Stimulated activated CD4-positive, alpha-beta T cell treated with anti-CD3 and anti-CD28 coated beads, Interleukin-1b, Interleukin-23, amount 100 ng/mL, for 24 hours (primary cell): ENCODE measurements around the gene ARL5B.
"Not testable (repeated sequence)": the region's sequence is repeated elsewhere in the genome, so short reads cannot be mapped to it uniquely, and the experiment has no call there.

Experiments
- DNase-seq, 4 experiments: peaks; one replicate each; pipeline ENCODE4 v3.0.0-alpha.2; 2020; ENCODE audit warnings: low read depth in 4 of 4, low spot score in 1 of 4

Gene ARL5B, protein sequence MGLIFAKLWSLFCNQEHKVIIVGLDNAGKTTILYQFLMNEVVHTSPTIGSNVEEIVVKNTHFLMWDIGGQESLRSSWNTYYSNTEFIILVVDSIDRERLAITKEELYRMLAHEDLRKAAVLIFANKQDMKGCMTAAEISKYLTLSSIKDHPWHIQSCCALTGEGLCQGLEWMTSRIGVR

DNA sequence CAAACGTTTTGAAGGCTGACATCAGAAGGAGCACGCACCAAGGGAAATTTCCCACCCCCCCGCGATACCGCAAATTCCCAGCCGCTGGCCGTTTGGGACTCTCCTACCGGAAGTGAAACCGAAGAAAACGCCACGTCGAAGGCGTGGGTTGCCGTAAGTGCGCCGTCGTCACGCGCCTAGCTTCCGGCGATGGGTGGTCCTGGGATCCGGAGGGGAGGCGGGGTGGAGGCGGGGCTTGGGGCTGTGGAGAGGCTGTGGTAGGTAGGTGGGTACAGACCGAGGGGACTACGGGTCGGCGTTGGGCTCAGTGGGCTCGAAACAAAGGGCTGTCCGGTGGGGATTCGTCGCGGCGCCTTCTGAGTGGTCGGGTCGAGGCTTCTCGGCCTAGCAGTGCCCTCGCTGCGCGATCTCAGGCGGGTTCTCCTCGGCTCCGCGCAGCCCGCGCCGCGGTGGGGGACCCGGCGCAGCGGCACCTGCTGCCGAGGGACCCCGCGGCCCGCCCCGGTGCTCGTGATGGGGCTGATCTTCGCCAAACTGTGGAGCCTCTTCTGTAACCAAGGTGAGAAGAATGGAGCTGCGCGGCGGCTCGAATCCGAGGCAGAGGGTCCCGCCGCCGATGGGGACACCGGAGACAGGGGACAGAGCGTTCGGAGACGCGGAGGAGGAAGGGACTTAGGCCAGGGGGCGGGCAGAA lies at the start of gene ARL5B:
Gene ARL5B, plus strand, starts transcription at position 307 of the 694 bp plus-strand sequence. Its CDS starts 207 bp downstream, at position 514.
- peak; percentile 88 to 96 (median 92) for DNase-seq

DNA sequence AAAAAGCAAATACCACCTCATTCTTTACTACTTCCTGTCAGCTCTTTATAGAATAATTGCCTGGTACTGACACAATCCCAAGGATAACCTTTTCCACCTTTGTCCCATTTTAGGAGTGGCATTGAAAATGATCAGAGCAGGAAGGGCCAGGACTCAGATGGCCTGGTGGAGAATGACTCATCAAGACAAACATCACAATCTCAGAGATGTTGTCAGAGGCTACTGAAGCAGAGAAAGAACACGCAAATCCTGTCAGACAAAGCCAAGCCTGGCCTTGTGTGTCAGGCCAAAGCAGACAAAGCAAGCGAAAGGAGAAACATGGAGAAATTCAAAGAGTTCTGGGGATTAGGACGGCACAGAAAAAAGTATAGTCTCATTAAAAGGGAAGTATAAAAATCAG lies 48.7 kb upstream of the ARL5B start:
- DNase-seq: no peak

DNA sequence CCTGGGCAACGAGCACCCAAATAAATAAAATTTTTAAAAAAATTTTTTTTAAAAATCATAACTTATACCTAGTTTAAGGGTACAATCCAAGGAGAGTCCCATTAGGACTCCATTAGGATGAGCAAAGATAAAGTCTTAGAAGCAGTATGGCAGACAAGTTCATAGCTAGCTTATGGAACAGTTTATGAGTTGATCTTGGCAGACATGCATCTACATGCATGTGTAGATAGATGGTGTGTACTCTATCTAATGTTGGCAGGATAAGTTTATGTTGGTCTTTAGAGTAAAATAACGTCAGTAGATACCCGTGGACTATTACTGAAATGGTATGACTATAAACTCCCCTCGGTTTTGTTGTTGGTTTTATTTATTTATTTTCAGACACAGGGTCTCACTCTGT lies 48.1 kb upstream of the ARL5B start:
- DNase-seq: no peak

DNA sequence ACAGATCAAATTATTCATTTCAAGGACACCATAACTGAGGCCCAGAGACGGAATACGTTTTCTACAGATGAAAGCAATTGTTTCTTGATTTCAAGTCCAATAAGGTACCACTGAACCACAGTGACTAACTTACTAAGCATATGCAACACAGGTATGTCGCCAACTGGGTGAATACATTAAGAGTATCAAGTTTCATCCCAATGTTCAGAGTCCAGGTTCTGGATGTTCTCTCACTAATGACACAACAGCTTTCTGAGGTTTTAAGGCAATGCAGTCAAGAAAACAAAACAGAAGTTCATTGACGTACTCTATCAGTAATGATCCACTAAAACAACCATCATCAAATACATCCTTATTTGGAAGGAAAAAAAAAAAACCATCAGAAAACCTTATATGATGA lies 43.6 kb upstream of the ARL5B start:
- DNase-seq: no peak

DNA sequence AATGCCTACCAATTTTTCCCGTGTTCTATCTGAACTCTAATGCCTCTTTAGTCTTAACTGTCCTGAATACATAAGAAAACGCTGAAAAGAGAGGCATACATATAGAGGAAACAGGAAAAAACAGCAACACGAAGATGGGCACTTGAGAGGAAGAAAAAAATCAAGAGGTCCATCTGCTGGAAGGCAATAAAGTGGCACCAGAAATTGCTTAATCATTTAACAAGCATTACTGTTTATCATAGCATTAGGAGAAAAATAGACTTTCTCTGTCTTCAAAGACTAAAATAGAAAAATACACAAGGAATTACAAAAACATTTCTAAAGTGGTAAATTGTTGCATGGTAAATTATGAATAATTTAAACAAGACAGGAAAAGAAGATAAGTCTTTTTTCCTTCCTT lies 42.9 kb upstream of the ARL5B start:
- DNase-seq: no peak

DNA sequence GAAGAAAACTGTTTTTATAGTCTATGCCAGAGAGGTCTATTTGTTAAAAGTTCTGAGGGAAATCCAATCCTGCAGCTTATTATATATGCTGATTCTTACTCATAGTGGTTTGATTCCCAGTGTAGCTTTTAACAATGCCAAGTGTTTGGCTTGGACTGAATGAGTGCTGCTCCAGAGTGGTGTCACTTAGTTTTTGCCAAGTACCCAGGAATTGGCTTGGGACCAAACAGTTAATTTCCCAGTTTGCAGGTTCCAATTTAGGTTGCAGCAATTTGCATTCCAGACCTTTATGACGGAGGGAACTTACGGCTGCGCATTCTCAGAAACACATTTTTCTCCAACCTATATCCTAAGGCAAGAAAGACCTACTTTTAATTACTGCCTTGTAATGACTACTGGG lies 40.2 kb upstream of the ARL5B start:
- DNase-seq: no peak

DNA sequence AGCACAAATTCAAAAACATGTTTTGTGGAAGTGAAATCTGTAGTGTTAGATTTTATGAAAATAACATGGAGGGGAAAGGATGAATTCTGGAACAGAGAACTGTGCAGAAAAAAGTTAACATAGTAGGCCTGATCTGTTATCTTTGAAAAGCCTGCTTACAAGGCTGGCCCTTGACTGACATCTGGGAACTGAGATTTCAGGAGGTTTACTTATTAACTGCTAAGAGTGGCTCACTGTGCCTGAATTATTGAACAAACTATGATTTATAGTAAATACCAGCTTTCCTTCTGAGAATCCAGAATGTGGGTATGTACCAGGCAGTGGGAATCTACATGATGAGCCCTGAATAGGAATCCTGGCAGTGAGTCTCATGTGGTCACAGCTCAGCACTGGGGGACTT lies 38.4 kb upstream of the ARL5B start:
- DNase-seq: no peak

DNA sequence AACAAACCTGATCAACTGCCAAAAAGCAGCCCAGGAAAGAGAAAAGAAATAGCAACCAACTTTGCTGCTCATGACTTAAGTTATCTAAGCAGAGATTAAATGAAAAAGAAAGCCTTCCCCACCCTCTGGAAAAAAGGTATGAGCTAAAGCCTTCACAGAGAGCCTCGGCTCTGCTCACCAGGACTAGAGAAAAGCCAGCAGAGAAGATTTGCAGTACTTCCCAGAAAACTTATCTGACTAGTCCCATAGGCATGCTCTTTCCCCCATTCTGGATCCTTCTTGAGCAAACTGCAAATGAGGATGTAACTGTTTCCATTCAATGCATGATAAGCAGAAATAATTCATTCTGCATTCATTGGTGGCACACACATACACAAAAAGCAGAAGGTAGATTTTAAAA lies 35.6 kb upstream of the ARL5B start:
- not testable (repeated sequence) for DNase-seq

DNA sequence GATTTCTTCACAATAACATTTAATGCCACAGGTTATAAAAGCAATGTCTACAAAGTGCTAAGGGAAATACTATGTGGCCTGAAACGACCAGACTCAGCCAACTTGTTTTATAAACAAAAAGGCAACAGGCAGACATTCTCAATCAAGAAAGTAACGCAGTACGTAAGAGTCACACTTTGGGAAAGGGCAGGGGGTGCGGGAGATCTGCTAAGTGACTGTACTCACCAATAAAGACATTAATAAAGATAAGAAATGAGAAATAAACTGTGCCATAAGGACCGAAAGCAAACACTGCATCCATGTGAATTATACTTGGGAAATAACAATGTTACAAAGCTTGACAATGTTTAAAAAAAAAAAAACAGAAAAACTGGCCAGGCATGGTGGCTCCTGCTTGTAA lies 33.3 kb upstream of the ARL5B start:
- DNase-seq: no peak

DNA sequence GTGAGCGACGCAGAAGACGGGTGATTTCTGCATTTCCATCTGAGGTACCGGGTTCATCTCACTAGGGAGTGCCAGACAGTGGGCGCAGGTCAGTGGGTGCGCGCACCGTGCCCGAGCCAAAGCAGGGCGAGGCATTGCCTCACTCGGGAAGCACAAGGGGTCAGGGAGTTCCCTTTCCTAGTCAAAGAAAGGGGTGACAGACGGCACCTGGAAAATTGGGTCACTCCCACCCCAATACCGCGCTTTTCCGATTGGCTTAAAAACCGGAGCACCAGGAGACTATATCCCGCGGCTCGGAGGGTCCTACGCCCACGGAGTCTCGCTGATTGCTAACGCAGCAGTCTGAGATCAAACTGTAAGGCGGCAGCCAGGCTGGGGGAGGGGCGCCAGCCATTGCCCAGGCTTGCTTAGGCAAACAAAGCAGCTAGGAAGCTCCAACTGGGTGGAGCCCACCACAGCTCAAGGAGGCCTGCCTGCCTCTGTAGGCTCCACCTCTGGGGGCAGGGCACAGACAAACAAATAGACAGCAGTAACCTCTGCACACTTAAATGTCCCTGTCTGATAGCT lies 31.7 kb upstream of the ARL5B start:
- DNase-seq: peak in 3 of 4 experiments; percentile 23 to 42 (median 35)

DNA sequence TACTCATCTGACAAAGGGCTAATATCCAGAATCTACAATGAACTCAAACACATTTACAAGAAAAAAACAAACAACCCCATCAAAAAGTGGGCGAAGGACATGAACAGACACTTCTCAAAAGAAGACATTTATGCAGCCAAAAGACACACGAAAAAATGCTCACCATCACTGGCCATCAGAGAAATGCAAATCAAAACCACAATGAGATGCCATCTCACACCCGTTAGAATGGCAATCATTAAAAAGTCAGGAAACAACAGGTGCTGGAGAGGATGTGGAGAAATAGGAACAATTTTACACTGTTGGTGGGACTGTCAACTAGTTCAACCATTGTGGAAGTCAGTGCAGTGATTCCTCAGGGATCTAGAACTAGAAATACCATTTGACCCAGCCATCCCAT lies 26.7 kb upstream of the ARL5B start:
- DNase-seq: not testable (repeated sequence)

DNA sequence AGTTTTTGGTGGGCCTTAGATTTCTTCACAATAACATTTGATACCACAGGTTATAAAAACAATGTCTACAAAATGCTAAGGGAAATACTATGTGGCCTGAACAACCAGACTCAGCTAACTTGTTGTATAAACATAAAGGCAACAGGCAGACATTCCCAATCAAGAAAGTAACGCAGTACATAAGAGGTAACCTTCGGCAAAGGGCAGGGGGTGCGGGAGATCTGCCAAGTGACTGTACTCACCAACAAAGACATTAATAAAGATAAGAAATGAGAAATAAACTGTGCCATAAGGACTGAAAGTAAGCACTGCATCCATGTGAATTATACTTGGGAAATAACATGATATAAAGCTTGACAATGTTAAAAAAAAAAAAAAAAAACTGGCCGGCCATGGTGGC lies 23.2 kb upstream of the ARL5B start:
- no peak for DNase-seq

DNA sequence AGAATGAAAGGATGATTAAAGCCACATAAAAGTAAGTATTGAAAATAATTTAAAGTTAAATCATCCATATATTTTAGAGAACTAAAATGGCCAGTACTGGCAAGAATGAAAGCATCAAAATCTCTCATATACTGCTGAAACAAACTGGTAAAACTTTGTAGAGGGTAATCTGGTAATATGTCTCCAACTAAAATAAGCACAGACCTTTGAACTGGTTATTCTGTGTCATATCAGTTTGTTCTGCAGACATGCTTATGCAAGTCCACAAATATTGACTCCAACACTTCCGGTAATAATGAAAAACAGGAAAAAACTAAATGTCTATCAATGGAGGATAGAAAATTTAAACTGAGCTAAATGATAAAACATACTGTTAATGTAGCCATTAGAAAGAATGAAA lies 21.8 kb upstream of the ARL5B start:
- not testable (repeated sequence) for DNase-seq

DNA sequence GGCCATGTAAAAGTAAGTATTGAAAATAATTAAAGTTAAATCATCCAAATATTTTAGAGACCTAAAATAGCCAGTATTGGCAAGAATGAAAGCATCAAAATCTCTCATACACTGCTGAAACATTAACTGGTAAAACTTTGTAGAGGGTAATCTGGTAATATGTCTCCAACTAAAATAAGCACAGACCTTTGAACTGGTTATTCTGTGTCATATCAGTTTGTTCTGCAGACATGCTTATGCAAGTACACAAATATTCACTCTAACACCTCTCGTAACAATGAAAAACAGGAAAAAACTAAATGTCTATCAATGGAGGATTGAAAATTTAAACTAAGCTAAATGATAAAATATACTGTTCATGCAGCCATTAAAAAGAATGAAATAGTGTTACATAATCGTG lies 19.5 kb upstream of the ARL5B start:
- not testable (repeated sequence) for DNase-seq

DNA sequence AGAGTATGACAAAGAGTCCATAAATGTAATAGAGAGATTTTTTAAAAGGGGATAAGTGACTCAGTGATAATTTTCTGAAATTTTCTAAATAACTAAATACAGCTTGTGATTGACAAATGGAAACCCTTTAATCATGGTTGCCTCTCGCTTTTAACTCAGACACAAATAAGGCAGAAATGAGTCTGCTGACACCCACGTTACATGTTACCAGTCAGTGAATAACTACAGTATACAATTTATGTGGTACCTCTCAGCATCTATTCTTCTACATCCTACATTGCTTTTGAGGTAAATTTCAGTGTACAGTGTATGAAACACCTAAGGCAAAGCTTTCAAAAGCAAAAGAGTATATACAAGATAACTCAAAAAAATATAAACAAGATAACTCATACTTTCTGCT lies 12.1 kb upstream of the ARL5B start:
- DNase-seq: no peak

DNA sequence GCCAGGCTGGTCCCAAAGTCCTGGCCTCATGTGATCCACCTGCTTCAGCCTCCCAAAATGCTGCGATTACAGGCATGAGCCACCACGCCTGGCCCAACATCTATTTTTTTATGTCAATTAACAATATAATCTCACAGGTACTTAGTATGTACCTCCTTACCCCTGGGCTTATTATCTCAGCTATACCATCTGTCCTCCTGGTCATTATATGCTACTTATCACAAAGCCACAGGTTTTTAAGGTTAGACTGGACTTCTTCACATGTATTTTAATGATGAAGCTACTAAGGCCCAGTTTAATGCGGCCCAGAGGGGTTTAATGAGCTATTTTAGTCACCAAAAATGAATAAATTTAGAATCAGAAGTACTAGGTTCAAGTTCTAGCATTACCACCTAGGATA lies 11.3 kb upstream of the ARL5B start:
- no peak for DNase-seq

DNA sequence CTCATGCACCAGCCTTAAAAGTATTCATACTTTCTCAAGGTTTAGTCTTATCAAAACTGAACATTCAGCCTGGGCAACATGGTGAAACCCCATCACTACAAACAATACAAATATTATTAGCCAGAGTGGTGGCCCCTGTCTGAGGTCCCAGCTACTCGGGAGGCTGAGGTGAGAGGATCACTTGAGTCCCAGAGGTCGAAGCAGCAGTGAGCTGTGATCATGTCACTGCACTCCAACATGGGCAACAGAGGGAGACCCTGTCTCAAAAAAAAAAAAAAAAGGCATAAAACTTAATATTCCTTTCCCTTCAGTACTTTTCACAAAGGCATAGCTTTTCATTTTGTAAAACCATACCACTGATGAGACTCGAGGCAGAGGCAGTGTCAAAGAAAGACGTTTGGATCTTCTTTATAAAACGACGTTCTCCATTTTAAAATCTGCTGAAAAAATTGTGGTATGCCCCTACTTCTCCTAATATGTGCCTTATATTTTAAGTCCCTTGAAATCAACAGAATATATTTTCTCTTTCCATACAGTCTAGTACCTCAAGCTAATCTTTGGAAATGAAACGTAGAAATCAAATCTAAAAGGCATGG lies 9.8 kb upstream of the ARL5B start:
- no peak for DNase-seq

DNA sequence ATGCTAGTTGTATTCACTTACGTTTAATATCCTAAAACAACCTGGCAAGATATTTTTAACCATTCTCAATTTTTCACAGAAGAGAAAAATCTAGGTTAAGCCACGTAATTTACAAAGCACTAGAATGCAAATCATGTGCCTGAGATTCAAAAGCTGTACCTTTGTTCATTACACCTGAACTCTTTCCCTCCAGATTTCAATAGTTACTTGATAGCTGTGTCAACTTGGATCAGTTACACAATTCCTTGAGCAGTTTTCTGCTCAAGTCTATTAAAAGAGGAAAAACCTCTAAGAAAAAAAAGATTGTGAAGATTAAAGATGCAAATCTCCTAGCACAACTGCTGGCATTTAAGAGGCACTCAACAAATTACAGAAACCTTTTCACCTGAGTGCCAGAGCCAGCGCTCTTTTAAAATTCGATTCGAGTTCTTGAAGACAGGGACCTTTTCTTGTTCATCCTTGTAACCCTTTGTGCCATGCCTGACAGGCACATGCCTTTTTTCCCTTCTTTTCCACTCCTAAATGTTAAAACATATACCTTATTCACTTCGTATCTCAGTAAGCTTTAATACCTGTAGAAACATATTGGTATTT lies 8.7 kb upstream of the ARL5B start:
- no peak for DNase-seq

DNA sequence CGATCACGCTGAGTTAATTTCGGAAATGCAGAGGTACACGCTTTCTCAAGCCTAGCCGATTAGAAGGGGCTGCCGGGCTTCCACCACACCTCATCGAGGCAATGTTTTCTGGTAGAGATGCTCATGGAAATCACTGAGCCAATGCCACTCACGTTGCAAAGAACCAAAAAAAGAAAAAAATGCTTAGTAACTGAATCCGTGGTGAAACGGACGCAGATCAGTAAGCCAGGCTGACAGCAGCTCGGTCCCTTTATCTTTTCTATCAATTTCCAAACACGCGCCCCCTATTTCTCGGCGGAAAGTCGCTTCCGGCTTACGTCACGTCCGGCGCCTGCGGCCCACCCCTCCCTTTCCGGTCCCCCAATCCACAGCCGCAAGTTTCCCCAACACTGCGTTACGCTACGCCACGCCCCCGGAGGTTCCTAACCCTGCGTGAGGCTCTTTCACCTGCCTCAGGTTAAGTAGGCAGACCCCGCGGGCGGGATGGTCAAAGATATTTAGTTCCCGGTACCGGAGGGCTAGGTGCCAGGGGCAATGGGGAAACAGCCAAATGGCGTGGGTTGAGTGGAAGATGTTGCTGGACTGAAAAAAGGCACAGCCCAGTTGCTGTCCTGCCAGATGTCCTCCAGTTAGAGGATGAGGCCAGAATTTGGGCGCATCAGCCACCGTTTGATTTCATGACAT lies 7.8 kb upstream of the ARL5B start, which contains the start of gene NSUN6:
Gene NSUN6, minus strand, starts transcription at position 264 of the 684 bp plus-strand sequence. CDS start 384 bp downstream, outside the sequence.
- peak; percentile 83 to 88 (median 84) for DNase-seq

DNA sequence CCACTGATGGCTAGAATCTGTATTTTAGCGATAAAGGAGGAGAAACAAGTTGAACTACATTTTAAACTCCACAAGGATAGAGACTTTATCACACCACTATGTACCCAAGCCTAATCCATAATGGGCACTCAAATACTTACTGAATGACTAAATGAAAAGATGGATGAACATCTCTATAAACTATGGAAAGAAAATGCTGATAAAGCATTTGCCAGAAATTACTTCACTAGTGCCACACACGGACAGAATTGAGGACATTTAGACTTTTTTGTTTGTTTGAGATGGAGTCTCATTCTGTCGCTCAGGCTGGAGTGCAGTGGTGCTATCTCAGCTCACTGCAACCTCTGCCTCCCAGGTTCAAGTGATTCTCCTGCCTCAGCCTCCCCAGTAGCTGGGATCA lies 6.1 kb upstream of the ARL5B start:
- DNase-seq: no peak

DNA sequence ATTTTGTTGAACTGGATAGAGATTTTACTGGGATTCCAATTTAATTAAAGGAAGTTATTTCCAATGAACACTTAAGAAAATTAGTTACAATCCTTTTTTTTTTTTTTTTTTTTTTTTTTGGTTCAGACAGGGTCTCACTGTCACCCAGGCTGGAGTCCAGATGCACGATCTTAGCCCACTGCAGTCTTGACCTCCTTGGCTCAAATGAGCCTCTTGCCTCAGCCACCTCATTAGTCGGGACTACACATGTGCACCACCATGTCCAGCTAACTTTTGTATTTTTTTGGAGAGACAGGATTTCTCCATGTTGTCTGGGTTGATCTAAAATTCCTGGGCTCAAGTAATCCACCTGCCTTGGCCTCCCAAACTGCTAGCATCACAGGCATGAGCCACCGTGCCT lies 2.5 kb upstream of the ARL5B start:
- no peak for DNase-seq
